Subcutaneous abdominal adipose tissue (tissue), 5 donors: Measurements from ENCODE around the gene S1PR2.

Experiments used
- H3K27ac ChIP-seq: one replicate; pipeline ENCODE4 v1.7.0; 2013; ENCODE audit warnings: low read depth, mild to moderate bottlenecking, inconsistent platforms, low read length, moderate library complexity
- H3K27me3 ChIP-seq, 5 donors: one replicate each; pipeline ENCODE4 v1.7.0; 2013; ENCODE audit warnings: low read length in 5 of 5, inconsistent platforms in 1 of 5; ENCODE audit not compliant: control insufficient read depth in 5 of 5, insufficient read depth in 4 of 5
- H3K36me3 ChIP-seq, 5 donors: one replicate each; pipeline ENCODE4 v1.7.0; 2013; ENCODE audit warnings: low read length in 5 of 5; ENCODE audit not compliant: control insufficient read depth in 5 of 5, insufficient read depth in 5 of 5
- H3K4me1 ChIP-seq, 5 donors: one replicate each; pipeline ENCODE4 v1.7.0; 2013; ENCODE audit warnings: low read length in 5 of 5, mild to moderate bottlenecking in 3 of 5, moderate library complexity in 1 of 5; ENCODE audit not compliant: control insufficient read depth in 5 of 5, insufficient read depth in 5 of 5
- H3K4me3 ChIP-seq, 5 donors: one replicate each; pipeline ENCODE4 v1.7.0; 2013; ENCODE audit warnings: low read length in 5 of 5, low read depth in 1 of 5
- H3K9ac ChIP-seq, 5 donors: one replicate each; pipeline ENCODE4 v1.7.0; 2013; ENCODE audit warnings: low read length in 5 of 5, mild to moderate bottlenecking in 4 of 5, moderate library complexity in 3 of 5
- H3K9me3 ChIP-seq, 5 donors: one replicate each; pipeline ENCODE4 v1.7.0; 2013; ENCODE audit warnings: low read length in 5 of 5; ENCODE audit not compliant: control insufficient read depth in 5 of 5
- donor health status: healthy.
- donor health status: healthy.
- donor health status: healthy.
- donor health status: healthy.
- donor health status: healthy.

S1PR2 gene

GRCh38 chr19:10226376-10227025 is 4.6 kb downstream of the S1PR2 start:
- Histone ChIP-seq H3K36me3 (peaks cover 0 to 19% (median 11%) of the 10 kb centered on the region in 5 donors), H3K27me3 (peaks cover 0 to 21% (median 8%) of the 10 kb centered on the region in 5 donors), H3K4me3 (no peak overlapping the region), H3K9me3 (no peaks in the 10 kb centered on the region), H3K4me1 (peaks cover 5 to 53% (median 25%) of the 10 kb centered on the region in 5 donors), H3K27ac (peak overlapping the region; percentile 58), H3K9ac (no peak overlapping the region)

GRCh38 chr19:10226021-10226375 is 5.1 kb downstream of the S1PR2 start:
- peaks cover 0 to 21% (median 11%) of the 10 kb centered on the region in 5 donors for H3K27me3 ChIP-seq
- peaks cover 4 to 51% (median 23%) of the 10 kb centered on the region in 5 donors for H3K4me1 ChIP-seq
- H3K36me3 ChIP-seq, result peaks cover 0 to 19% (median 11%) of the 10 kb centered on the region in 5 donors
- H3K27ac ChIP-seq, result peak overlapping the region; percentile 58
- no peaks in the 10 kb centered on the region for H3K9me3 ChIP-seq
- H3K9ac ChIP-seq, result no peak overlapping the region
- no peak overlapping the region for H3K4me3 ChIP-seq

GRCh38 chr19:10224337-10224736 is 6.8 kb downstream of the S1PR2 start:
- peaks cover 0 to 19% (median 12%) of the 10 kb centered on the region in 5 donors for H3K36me3 ChIP-seq
- no peak overlapping the region for H3K27ac ChIP-seq
- no peak overlapping the region for H3K9ac ChIP-seq
- peaks cover 0 to 15% (median 7%) of the 10 kb centered on the region in 5 donors for H3K27me3 ChIP-seq
- H3K9me3 ChIP-seq, result no peaks in the 10 kb centered on the region
- H3K4me3 ChIP-seq, result no peak overlapping the region
- H3K4me1 ChIP-seq, result peaks cover 0 to 34% (median 7%) of the 10 kb centered on the region in 5 donors

GRCh38 chr19:10223488-10224213 is 7.5 kb downstream of the S1PR2 start:
- Histone ChIP-seq H3K36me3 (peaks cover 0 to 19% (median 12%) of the 10 kb centered on the region in 5 donors), H3K27ac (no peak overlapping the region), H3K4me3 (no peak overlapping the region), H3K9ac (no peak overlapping the region), H3K9me3 (no peaks in the 10 kb centered on the region), H3K27me3 (peaks cover 0 to 15% (median 7%) of the 10 kb centered on the region in 5 donors), H3K4me1 (peaks cover 0 to 30% (median 7%) of the 10 kb centered on the region in 5 donors)

- H3K36me3 ChIP-seq, result peaks cover 0 to 19% (median 12%) of the 10 kb centered on the region in 5 donors
- H3K27ac ChIP-seq, result no peak overlapping the region
- no peak overlapping the region for H3K9ac ChIP-seq
- peaks cover 0 to 19% (median 4%) of the 10 kb centered on the region in 5 donors for H3K4me1 ChIP-seq
- no peak overlapping the region for H3K4me3 ChIP-seq
- peaks cover 0 to 11% (median 3%) of the 10 kb centered on the region in 5 donors for H3K27me3 ChIP-seq
- H3K9me3 ChIP-seq, result no peaks in the 10 kb centered on the region
Measured at GRCh38 chr19:10222201-10222890, 8.8 kb downstream of the S1PR2 start.

GRCh38 chr19:10220695-10221094 is 10.4 kb downstream of the S1PR2 start:
- Histone ChIP-seq H3K4me3 (no peak overlapping the region), H3K9ac (no peak overlapping the region), H3K9me3 (no peaks in the 10 kb centered on the region), H3K27ac (no peak overlapping the region), H3K4me1 (peaks cover 0 to 6% (median 0%) of the 10 kb centered on the region in 5 donors), H3K27me3 (peaks cover 0 to 5% (median 0%) of the 10 kb centered on the region in 5 donors), H3K36me3 (peaks cover 0 to 19% (median 12%) of the 10 kb centered on the region in 5 donors)

- Histone ChIP-seq H3K9me3 (no peaks in the 10 kb centered on the region), H3K9ac (no peak overlapping the region), H3K27me3 (peaks cover 0 to 5% (median 0%) of the 10 kb centered on the region in 5 donors), H3K4me3 (no peak overlapping the region), H3K36me3 (peaks cover 0 to 18% (median 12%) of the 10 kb centered on the region in 5 donors), H3K27ac (no peak overlapping the region), H3K4me1 (peaks cover 0 to 6% (median 0%) of the 10 kb centered on the region in 5 donors)
Measured at GRCh38 chr19:10219678-10220077, 11.5 kb downstream of the S1PR2 start.

GRCh38 chr19:10217085-10217484 is 14.0 kb downstream of the S1PR2 start:
- H3K9ac ChIP-seq, result no peak overlapping the region
- no peak overlapping the region for H3K27ac ChIP-seq
- H3K9me3 ChIP-seq, result no peaks in the 10 kb centered on the region

GRCh38 chr19:10214784-10215183 is 16.3 kb downstream of the S1PR2 start:
- Histone ChIP-seq H3K9ac (no peak overlapping the region), H3K27ac (no peak overlapping the region), H3K9me3 (no peaks in the 10 kb centered on the region), H3K4me1 (no peaks in the 10 kb centered on the region), H3K4me3 (no peak overlapping the region), H3K36me3 (no peaks in the 10 kb centered on the region), H3K27me3 (no peaks in the 10 kb centered on the region)

More at GRCh38 chr19:10217085-10217484, 14.0 kb downstream of the S1PR2 start:
- Histone ChIP-seq H3K27me3 (peaks cover 0 to 5% (median 0%) of the 10 kb centered on the region in 5 donors), H3K4me1 (peaks cover 0 to 2% (median 0%) of the 10 kb centered on the region in 5 donors), H3K36me3 (peaks cover 0 to 5% (median 0%) of the 10 kb centered on the region in 5 donors), H3K4me3 (no peak overlapping the region)
